Measurements from ENCODE around the gene DYNLT1. TPM values are rescaled to one million over a fixed set of nuclear protein-coding genes. Genes with fewer than 3 reads are reported as not detected.

Gene DYNLT1
- total and polyA plus RNA-seq, 10 of the 15 experiments (the other 5 are each of a cell fraction or from before 2014, with no cell fraction given): 33.6 to 298 (median 89.2) TPM

DNA sequence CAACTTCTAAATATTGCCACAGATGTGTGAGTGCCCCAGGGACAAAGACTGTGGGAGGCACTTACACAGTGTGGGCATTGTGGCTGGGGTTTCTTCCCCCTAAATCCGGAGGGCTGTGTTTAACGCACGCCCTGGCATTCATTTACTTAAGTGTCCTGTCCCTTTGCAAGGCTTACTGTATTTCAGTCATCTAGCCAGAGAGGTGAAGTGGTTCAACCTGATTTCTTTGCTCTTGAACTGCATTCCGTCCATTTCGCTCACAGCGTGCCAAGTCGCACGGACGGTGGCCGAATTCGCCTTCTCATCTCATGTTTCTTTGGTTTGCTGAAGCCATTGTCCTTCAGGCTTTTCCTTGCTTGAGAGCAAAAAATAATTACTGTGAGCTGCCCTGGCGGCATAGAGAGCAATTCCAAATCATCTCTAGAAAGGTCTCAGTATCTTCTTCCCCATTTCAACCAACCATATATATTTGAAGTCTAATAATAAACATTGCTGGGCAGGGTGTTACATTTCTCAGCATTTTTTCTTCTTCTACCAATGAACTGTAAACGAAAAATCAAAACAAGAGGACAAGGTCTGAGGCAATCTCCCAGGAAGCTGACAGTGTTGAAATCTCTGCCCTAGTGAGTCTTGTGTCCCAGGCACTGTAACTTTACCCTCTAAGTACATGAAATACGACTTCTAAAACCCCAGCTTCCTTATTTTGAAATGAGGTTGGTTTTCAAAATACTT is 22.3 kb upstream of the DYNLT1 start:
- FAIRE-seq (peak; percentile 83), DNase-seq (ENCODE audit: low read depth, low spot score) (no peak), ATAC-seq (peak; percentile 77)
- no peak overlapping the region for H3K27ac ChIP-seq (ENCODE audit: control insufficient read depth, insufficient read depth)
- intact Hi-C loops (cut with micrococcal nuclease; ENCODE audit: unreplicated experiment) (no loop called here), in situ Hi-C loops (cut with MboI) (no loop called here)
- H3K27me3 ChIP-seq (replicated peaks in 1 of 2; ENCODE audit: control insufficient read depth in 2 of 2, insufficient read depth in 2 of 2, low read length in 1 of 2): no peaks in the 10 kb centered on the region
- H3K9ac ChIP-seq (ENCODE audit: control insufficient read depth, insufficient read depth, low read length): no peak overlapping the region
- peaks cover 11% of the 10 kb centered on the region; the same call in 1 of the 2 replicates for H3K4me1 ChIP-seq (ENCODE audit: control insufficient read depth, insufficient read depth, low read length)
- H4K20me1 ChIP-seq (ENCODE audit: control insufficient read depth, insufficient read depth): no peaks in the 10 kb centered on the region
- BruUV-seq (replicated peaks): no TSS peak
- CTCF ChIA-PET: interaction anchor here (0.6 to 8.8 kb wide), 7 partner anchors 17 to 454 kb away, joined by 3 to 140 read pairs (median 4); partner anchors contain the start of genes DYNLT1 and SYTL3
- POLR2A ChIA-PET: interaction anchor here (1.2 to 2.9 kb wide), 3 partner anchors 13 to 20 kb away, joined by 3 to 13 read pairs (median 7); partner anchors contain the start of gene SYTL3
- no peaks in the 10 kb centered on the region; a peak in 2 of 4 replicates for H3K36me3 ChIP-seq (ENCODE audit: control insufficient read depth in 2 of 2, insufficient read depth in 2 of 2, low read length in 1 of 2)
- H3K4me3 ChIP-seq: no peak overlapping the region
- TF ChIP-seq, protein P1, sequence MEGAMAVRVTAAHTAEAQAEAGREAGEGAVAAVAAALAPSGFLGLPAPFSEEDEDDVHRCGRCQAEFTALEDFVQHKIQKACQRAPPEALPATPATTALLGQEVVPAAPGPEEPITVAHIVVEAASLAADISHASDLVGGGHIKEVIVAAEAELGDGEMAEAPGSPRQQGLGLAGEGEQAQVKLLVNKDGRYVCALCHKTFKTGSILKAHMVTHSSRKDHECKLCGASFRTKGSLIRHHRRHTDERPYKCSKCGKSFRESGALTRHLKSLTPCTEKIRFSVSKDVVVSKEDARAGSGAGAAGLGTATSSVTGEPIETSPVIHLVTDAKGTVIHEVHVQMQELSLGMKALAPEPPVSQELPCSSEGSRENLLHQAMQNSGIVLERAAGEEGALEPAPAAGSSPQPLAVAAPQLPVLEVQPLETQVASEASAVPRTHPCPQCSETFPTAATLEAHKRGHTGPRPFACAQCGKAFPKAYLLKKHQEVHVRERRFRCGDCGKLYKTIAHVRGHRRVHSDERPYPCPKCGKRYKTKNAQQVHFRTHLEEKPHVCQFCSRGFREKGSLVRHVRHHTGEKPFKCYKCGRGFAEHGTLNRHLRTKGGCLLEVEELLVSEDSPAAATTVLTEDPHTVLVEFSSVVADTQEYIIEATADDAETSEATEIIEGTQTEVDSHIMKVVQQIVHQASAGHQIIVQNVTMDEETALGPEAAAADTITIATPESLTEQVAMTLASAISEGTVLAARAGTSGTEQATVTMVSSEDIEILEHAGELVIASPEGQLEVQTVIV (IDR thresholded peaks at IDR 0.05; ENCODE audit: borderline replicate concordance, partially characterized antibody): no peak
- TF ChIP-seq IKZF1 (conservative IDR thresholded peaks at IDR 0.05) (0 out of 2 replicates have a peak, but pooled peaks have one; percentile 13), SIX5 (IDR thresholded peaks at IDR 0.05; ENCODE audit: low read depth, low read length, severe bottlenecking) (no peak), KLF5 (IDR thresholded peaks at IDR 0.05; ENCODE audit: partially characterized antibody) (no peak), TCF3 (IDR thresholded peaks at IDR 0.05; ENCODE audit: borderline replicate concordance, insufficient read depth, low read depth, low read length) (0 out of 2 replicates have a peak, but pooled peaks have one; percentile 25), ZNF207 (IDR thresholded peaks at IDR 0.05; ENCODE audit: borderline replicate concordance) (no peak), GATAD2B (conservative IDR thresholded peaks at IDR 0.05; ENCODE audit: low read depth) (no peak), NFIC (IDR thresholded peaks at IDR 0.05; ENCODE audit: low read depth, low read length) (0 out of 2 replicates have a peak, but pooled peaks have one; percentile 17), MTA2 (IDR thresholded peaks at IDR 0.05; ENCODE audit: low read depth) (peak; percentile 15; the same call in 1 of the 2 replicates), KAT2A (conservative IDR thresholded peaks at IDR 0.05; ENCODE audit: control insufficient read depth, low read depth, low read length) (no peak), RUNX3 (IDR thresholded peaks at IDR 0.05; ENCODE audit: low read length) (peak; percentile 31; the same call in 1 of the 2 replicates), ZBED1 (IDR thresholded peaks at IDR 0.05; ENCODE audit: borderline replicate concordance) (no peak)
- TF ChIP-seq, protein P2, sequence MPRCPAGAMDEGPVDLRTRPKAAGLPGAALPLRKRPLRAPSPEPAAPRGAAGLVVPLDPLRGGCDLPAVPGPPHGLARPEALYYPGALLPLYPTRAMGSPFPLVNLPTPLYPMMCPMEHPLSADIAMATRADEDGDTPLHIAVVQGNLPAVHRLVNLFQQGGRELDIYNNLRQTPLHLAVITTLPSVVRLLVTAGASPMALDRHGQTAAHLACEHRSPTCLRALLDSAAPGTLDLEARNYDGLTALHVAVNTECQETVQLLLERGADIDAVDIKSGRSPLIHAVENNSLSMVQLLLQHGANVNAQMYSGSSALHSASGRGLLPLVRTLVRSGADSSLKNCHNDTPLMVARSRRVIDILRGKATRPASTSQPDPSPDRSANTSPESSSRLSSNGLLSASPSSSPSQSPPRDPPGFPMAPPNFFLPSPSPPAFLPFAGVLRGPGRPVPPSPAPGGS (IDR thresholded peaks at IDR 0.05; ENCODE audit: borderline replicate concordance, insufficient read depth, low read depth, low read length, poor library complexity, severe bottlenecking): peak; percentile 54
- TF ChIP-seq, protein P3, sequence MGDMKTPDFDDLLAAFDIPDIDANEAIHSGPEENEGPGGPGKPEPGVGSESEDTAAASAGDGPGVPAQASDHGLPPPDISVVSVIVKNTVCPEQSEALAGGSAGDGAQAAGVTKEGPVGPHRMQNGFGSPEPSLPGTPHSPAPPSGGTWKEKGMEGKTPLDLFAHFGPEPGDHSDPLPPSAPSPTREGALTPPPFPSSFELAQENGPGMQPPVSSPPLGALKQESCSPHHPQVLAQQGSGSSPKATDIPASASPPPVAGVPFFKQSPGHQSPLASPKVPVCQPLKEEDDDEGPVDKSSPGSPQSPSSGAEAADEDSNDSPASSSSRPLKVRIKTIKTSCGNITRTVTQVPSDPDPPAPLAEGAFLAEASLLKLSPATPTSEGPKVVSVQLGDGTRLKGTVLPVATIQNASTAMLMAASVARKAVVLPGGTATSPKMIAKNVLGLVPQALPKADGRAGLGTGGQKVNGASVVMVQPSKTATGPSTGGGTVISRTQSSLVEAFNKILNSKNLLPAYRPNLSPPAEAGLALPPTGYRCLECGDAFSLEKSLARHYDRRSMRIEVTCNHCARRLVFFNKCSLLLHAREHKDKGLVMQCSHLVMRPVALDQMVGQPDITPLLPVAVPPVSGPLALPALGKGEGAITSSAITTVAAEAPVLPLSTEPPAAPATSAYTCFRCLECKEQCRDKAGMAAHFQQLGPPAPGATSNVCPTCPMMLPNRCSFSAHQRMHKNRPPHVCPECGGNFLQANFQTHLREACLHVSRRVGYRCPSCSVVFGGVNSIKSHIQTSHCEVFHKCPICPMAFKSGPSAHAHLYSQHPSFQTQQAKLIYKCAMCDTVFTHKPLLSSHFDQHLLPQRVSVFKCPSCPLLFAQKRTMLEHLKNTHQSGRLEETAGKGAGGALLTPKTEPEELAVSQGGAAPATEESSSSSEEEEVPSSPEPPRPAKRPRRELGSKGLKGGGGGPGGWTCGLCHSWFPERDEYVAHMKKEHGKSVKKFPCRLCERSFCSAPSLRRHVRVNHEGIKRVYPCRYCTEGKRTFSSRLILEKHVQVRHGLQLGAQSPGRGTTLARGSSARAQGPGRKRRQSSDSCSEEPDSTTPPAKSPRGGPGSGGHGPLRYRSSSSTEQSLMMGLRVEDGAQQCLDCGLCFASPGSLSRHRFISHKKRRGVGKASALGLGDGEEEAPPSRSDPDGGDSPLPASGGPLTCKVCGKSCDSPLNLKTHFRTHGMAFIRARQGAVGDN (IDR thresholded peaks at IDR 0.05): no peak
- H2AFZ ChIP-seq (ENCODE audit: control insufficient read depth, low read depth, low read length): no peak overlapping the region
- SMC1A ChIA-PET (ENCODE audit: uncharacterized antibody, unreplicated experiment): interaction anchor here (0.9 to 3.2 kb wide), 4 partner anchors 17 to 23 kb away, joined by 3 to 16 read pairs (median 4); partner anchors contain the start of gene SYTL3
- RAD21 ChIA-PET (ENCODE audit: unreplicated experiment): interaction anchor here (1.0 kb wide), 1 partner anchor 22 kb away, joined by 4 read pairs; the partner anchor contains the start of gene DYNLT1
- no peak overlapping the region for H3K4me2 ChIP-seq (ENCODE audit: control insufficient read depth, insufficient read depth)
- H3K79me2 ChIP-seq (ENCODE audit: control insufficient read depth, insufficient read depth, low read length): no peaks in the 10 kb centered on the region
- 66% methylated on average over 14 of the region's 14 CpGs for WGBS (ENCODE audit: insufficient coverage, insufficient replicate concordance, low lambda C conversion rate, missing lambda C conversion rate)
- no peaks in the 10 kb centered on the region for H3K9me3 ChIP-seq (replicated peaks; ENCODE audit: control insufficient read depth, insufficient read depth, low read length)

Measured in GM12878 (cell line).